Measurements from ENCODE around the gene ZNF497.

- no peak for TF ChIP-seq CTCF (IDR thresholded peaks at IDR 0.05; ENCODE audit: insufficient read depth, low read length, poor library complexity, severe bottlenecking)
- TF ChIP-seq EZH2phosphoT487 (conservative IDR thresholded peaks at IDR 0.05; ENCODE audit: low read length) = no peak
Measured at GRCh38 chr19:58367698-58368454, 5.3 kb upstream of the ZNF497 start.

Data from SU-DHL-6 (cell line).